ENCODE data around the gene CD109. TPM values are rescaled to one million over a fixed set of nuclear protein-coding genes. Genes with fewer than 3 reads are reported as not detected.

The CD109 gene
- total RNA-seq, 1 donor from 2014 or later, result 14.3 TPM

GRCh38 chr6:73746787-73747186 lies 50.8 kb downstream of the CD109 start:
- no peaks in the 10 kb centered on the region for H3K27me3 Mint-ChIP-seq (ENCODE audit: unreplicated experiment)

GRCh38 chr6:73747289-73747688 lies 51.3 kb downstream of the CD109 start:
- peaks cover 5% of the 10 kb centered on the region for H3K4me1 Mint-ChIP-seq (ENCODE audit: unreplicated experiment)
- no peaks in the 10 kb centered on the region for H3K9me3 Mint-ChIP-seq (ENCODE audit: unreplicated experiment)

More at GRCh38 chr6:73746787-73747186, 50.8 kb downstream of the CD109 start:
- no peak overlapping the region for H3K4me3 Mint-ChIP-seq (ENCODE audit: unreplicated experiment)
- no peak for DNase-seq (ENCODE audit: extremely low spot score, unreplicated experiment)
- H3K4me1 Mint-ChIP-seq (ENCODE audit: unreplicated experiment), result peaks cover 5% of the 10 kb centered on the region
- H3K27ac Mint-ChIP-seq (ENCODE audit: unreplicated experiment), result no peak overlapping the region
- TF ChIP-seq CTCF (IDR thresholded peaks at IDR 0.05), result no peak
- H3K36me3 Mint-ChIP-seq (ENCODE audit: unreplicated experiment), result no peaks in the 10 kb centered on the region
- H3K9me3 Mint-ChIP-seq (ENCODE audit: unreplicated experiment), result no peaks in the 10 kb centered on the region

GRCh38 chr6:73752943-73753342 lies 56.9 kb downstream of the CD109 start:
- no peak overlapping the region for H3K4me3 Mint-ChIP-seq (ENCODE audit: unreplicated experiment)
- no peak for TF ChIP-seq CTCF (IDR thresholded peaks at IDR 0.05)

More at GRCh38 chr6:73747289-73747688, 51.3 kb downstream of the CD109 start:
- no peak overlapping the region for H3K4me3 Mint-ChIP-seq (ENCODE audit: unreplicated experiment)
- H3K36me3 Mint-ChIP-seq (ENCODE audit: unreplicated experiment), result no peaks in the 10 kb centered on the region
- no peaks in the 10 kb centered on the region for H3K27me3 Mint-ChIP-seq (ENCODE audit: unreplicated experiment)
- H3K27ac Mint-ChIP-seq (ENCODE audit: unreplicated experiment), result no peak overlapping the region
- TF ChIP-seq CTCF (IDR thresholded peaks at IDR 0.05), result no peak
- DNase-seq (ENCODE audit: extremely low spot score, unreplicated experiment), result no peak

GRCh38 chr6:73766040-73766439 lies 70.0 kb downstream of the CD109 start:
- no peaks in the 10 kb centered on the region for H3K27me3 Mint-ChIP-seq (ENCODE audit: unreplicated experiment)
- DNase-seq (ENCODE audit: extremely low spot score, unreplicated experiment), result no peak
- peaks cover 21% of the 10 kb centered on the region for H3K36me3 Mint-ChIP-seq (ENCODE audit: unreplicated experiment)
- peaks cover 6% of the 10 kb centered on the region for H3K4me1 Mint-ChIP-seq (ENCODE audit: unreplicated experiment)
- H3K4me3 Mint-ChIP-seq (ENCODE audit: unreplicated experiment), result no peak overlapping the region
- no peak for TF ChIP-seq CTCF (IDR thresholded peaks at IDR 0.05)
- H3K27ac Mint-ChIP-seq (ENCODE audit: unreplicated experiment), result no peak overlapping the region
- H3K9me3 Mint-ChIP-seq (ENCODE audit: unreplicated experiment), result no peaks in the 10 kb centered on the region

More at GRCh38 chr6:73752943-73753342, 56.9 kb downstream of the CD109 start:
- Mint-ChIP-seq H3K4me1 (ENCODE audit: unreplicated experiment) (no peaks in the 10 kb centered on the region), H3K9me3 (ENCODE audit: unreplicated experiment) (no peaks in the 10 kb centered on the region), H3K27me3 (ENCODE audit: unreplicated experiment) (no peaks in the 10 kb centered on the region), H3K36me3 (ENCODE audit: unreplicated experiment) (no peaks in the 10 kb centered on the region), H3K27ac (ENCODE audit: unreplicated experiment) (no peak overlapping the region)
- no peak for DNase-seq (ENCODE audit: extremely low spot score, unreplicated experiment)

- no peaks in the 10 kb centered on the region for H3K27me3 Mint-ChIP-seq (ENCODE audit: unreplicated experiment)
- H3K4me1 Mint-ChIP-seq (ENCODE audit: unreplicated experiment), result peaks cover 6% of the 10 kb centered on the region
- no peak for TF ChIP-seq CTCF (IDR thresholded peaks at IDR 0.05)
- peaks cover 3% of the 10 kb centered on the region for H3K9me3 Mint-ChIP-seq (ENCODE audit: unreplicated experiment)
- peaks cover 20% of the 10 kb centered on the region for H3K36me3 Mint-ChIP-seq (ENCODE audit: unreplicated experiment)
- H3K4me3 Mint-ChIP-seq (ENCODE audit: unreplicated experiment), result no peak overlapping the region
- no peak overlapping the region for H3K27ac Mint-ChIP-seq (ENCODE audit: unreplicated experiment)
- no peak for DNase-seq (ENCODE audit: extremely low spot score, unreplicated experiment)
These were observed 72.6 kb downstream of the CD109 start for GRCh38 chr6:73768558-73768957.
